ENCODE measurements around the gene OR3A2.
"Not testable (repeated sequence)": the region's sequence is repeated elsewhere in the genome, so short reads cannot be mapped to it uniquely, and the experiment has no call there.

Gene OR3A2

DNA sequence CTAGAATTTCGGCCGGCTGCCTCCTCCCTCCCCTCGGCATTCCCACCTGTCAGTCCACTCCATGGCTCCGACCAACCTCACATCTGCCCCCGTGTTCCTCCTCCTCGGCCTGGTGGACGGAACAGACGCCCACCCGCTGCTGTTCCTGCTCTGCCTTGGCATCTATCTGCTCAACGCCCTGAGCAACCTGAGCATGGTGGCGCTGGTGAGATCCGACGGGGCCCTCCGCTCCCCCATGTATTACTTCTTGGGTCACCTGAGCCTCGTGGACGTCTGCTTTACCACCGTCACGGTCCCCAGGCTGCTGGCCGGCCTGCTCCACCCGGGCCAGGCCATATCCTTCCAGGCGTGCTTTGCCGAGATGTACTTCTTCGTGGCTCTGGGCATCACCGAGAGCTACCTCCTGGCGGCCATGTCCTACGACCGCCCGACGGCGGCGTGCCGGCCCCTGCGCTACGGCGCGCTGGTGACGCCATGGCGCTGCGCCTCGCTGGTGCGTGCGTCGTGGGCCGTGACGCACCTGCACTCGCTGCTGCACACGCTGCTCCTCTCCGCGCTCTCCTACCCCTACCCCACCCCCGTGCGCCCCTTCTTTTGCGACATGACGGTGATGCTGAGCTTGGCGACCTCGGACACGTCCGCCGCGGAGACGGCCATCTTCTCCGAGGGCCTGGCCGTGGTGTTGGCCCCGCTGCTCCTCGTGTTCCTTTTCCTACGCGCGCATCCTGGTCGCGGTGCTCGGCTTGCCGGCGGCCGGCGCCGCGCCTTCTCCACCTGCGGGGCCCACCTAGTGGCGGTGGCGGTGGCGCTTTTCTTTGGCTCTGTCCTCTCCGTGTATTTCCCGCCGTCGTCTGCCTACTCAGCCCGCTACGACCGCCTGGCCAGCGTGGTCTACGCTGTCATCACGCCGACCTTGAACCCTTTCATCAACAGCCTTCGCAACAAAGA is at the start of gene OR3A2:
TSS of gene OR3A2 (minus strand) at position 440 of the 948 bp plus-strand sequence.
- DNase-seq: no peak

DNA sequence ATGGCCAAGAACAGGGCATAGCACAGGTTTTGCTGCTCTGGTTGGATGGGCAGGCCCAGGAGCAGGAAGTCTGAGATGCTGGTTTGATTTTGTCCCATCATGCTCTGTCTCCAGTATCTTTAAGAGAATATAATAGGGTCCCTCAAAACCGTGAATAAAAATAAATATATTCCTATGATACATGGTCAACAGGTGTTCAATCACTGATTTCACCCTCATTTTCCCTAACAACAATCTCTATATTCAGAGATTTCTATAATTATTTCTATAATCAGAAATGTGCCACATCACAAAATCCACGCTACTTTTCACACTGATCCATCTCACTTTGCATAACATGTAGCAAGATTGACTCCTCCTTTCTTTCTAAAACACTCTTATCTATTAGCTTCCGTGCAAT is 47.6 kb upstream of the OR3A2 start, which contains the start of gene OR1E2:
TSS of gene OR1E2 (minus strand) at position 101 of the 400 bp plus-strand sequence. CDS start at position 101, 0 bp downstream.
- no peak for DNase-seq

DNA sequence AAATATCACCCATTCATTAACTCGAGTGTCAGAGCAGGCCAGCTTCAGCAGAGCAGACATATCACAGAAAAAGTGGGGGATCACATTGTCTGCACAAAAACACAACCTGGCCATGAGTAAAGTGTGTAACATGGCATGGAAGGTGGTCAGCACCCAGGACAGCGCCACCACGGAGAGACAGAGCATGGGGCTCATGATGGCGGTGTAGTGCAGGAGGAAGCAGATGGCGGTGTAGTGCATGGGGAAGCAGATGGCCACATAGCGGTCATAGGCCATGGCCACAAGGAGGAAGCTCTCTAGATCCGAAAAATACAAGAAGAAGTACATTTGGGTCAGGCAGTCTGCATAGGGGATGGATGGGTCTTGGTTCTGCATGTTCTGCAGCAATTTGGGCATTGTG is 47.1 kb upstream of the OR3A2 start:
- DNase-seq: not testable (repeated sequence)

DNA sequence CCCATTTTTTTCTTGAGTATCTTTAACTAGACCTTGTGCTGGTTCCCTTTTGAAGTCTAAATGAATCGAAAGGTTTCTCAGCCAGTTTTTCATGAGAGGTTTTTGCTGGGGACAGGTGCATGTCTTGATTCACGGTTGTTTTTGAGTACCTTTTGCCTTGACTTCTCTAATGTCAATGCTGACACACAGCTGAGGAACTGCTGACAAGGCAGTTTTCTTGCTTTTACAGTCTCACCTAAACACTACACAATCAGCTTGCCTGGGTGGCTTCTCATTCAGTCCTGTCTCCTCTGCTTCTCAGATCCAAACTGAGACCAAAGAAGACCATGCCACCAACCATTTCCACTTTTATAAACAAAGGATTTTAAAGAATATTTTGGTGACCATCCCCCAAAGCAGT is 32.1 kb upstream of the OR3A2 start:
- DNase-seq: no peak

DNA sequence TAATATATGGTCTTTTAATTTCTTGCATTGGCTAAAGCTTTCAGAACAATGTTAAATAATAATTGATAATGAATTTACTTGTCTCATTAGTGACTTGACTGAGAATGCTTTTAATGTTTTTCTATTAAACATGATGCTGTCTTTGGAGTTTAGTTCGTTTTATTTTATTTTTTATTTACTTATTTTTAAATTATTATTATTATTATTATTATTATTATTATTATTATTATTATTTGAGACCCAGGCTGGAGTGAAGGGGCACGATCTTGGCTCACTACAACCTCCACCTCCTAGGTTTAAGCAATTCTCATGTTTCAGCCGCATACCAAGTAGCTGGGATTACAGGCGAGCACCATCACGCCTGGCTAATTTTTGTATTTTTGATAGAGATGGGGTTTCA is 29.5 kb upstream of the OR3A2 start:
- DNase-seq: no peak

DNA sequence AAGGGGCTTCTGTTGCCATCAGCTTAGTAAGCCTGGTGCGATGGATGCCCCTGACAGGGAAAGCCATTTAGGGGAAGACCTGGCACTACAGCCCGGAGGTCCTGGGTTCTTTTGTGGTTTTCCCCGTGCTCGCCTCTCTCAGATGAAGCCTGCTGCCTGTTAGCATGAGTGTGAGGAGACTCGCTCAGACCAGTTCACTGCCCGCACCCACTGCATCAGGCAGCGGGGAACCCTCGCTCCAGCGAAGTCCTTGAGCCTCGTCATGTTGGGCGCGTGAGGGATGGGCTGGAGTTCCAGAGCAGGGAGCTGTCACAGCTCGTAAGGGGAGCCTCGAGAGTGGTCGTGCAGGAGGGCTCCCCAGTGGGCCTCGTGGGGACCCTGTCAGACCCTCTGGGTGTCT is 26.1 kb upstream of the OR3A2 start:
- DNase-seq: not testable (repeated sequence)

DNA sequence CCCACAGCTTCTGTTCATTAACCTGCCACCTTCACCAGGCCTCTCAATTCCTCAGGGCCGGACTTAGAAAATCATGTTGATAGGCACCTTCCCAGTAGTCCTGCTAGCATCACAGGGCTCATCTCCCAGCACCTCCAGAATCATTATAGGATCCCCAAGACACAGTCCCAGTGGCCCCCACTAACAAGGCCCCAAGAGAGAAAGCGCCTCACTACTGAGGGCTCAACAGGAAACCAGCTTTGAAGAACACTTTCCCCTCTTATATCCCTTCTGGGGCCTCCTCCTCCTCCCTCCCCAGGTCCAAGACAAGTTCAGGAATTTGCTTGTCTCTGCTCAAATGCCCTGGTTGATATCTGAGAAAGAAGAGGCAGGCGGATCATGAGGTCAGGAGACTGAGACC is 25.0 kb upstream of the OR3A2 start, which contains the start of gene OR3A3:
TSS of gene OR3A3 (plus strand) at position 301 of the 400 bp plus-strand sequence.
- no peak for DNase-seq

DNA sequence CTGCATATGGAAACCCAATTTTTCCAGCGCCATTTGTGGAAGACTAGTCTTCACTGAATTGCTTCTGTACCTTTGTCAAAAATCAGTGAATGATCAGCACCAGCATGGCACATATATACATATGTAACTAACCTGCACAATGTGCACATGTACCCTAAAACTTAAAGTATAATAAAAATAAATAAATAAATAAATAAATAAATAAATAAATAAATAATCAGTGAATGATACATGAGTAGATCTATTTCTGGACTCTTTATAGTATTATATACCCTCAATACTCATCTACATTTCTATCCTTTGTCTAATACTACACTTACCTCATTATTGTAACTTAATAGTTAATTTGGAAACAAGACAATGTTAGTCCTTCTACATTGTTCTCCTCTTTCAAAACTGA is 17.7 kb upstream of the OR3A2 start:
- not testable (repeated sequence) for DNase-seq

DNA sequence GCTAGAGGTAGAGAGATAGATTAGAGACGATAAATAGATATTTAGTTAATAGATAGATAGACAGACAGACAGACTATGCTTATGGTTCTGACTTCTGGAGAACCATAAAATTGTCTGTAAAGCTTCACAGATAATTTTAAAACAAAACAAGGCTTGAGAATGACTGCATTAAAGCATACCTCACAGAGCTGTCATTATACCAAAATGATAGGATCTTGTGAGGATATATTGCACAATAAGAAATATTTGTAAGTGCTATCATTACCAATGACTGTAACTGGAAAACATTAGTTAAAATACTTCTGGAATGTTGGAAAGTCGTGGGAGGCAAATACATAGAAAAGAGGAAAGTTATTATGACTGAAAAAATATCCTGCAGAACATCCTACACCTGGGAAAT is 15.7 kb upstream of the OR3A2 start:
- DNase-seq: no peak

DNA sequence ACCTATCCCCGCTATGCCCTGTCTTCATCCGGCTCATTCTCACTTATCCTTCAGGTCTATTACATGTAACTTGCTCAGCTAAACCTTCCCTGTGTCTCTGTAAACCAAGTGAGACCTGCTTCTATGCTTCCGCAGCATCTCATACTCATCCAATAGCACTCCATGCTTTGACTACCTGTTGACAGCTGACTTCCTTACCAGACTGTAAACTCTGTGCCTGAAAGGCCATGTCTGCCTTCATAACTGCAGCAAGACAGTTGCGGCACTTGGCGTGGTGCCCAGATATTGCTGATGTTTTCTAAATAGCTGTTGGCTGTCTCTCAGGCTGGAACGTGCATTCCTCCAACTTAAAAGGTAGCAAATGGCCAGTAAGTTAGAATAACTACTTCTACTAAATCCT is 13.9 kb upstream of the OR3A2 start:
- DNase-seq: no peak

DNA sequence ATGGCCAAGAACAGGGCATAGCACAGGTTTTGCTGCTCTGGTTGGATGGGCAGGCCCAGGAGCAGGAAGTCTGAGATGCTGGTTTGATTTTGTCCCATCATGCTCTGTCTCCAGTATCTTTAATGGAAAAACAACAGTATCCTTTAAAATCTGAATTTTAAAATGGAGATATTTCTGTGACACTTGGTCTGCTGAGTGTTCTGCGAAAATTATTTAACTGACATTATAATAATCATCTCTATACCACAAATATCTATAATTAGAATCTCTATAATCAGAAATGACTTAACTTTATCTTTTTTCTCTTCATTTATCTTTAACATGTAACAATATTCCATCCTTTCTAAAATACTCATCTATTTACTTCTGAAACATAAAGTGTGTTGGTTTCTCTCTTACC is 12.2 kb upstream of the OR3A2 start, which contains the start of gene OR1E1:
TSS of gene OR1E1 (minus strand) at position 101 of the 400 bp plus-strand sequence. CDS start at position 101, 0 bp downstream.
- DNase-seq: no peak

DNA sequence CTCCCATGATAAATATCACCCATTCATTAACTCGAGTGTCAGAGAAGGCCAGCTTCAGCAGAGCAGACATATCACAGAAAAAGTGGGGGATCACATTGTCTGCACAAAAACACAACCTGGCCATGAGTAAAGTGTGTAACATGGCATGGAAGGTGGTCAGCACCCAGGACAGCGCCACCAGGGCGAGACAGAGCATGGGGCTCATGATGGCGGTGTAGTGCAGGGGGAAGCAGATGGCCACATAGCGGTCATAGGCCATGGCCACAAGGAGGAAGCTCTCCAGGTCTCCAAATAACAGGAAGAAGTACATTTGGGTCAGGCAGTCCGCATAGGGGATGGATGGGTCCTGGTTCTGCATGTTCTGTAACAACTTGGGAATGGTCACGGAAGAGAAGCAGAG is 11.7 kb upstream of the OR3A2 start:
- DNase-seq: not testable (repeated sequence)

DNA sequence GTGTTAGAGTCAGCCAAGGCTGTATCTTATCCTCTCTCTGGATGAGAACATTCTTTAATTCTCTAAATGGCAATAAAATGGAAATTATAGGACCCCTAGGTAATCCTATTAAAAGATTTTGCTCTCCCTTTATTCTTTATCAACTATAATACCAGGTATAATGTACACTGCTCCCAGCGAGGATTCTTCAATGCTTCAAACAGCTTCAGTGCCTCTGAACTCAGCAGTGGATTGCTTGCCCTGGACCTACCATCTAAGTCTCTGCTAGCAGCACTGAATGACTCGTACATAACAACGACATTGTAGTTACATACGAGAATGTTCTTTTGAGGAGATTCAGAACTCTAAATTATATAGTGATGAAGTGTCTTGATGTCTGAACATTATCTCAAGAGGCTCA is 3.7 kb upstream of the OR3A2 start:
- DNase-seq: no peak

DNA sequence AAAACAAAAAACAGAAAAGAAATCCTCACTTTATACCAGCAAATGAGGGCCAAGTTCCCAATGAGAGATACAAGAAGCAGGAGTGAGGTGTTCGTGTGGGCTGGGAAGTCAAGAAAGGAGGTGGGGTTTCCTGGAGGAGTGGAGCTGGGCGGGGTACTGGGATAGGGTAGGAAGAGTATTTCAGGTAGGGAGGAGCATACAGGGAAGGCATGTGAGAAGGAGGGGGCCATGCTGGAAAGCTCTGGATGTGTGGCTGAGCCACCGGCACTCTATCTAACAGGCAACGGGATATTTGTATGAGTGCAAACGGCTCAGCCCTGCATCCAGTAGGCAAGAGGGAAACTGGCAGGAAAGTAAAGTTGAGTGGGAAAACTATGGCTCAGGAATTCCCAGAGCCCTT is 4.2 kb downstream of the OR3A2 start:
- no peak for DNase-seq

DNA sequence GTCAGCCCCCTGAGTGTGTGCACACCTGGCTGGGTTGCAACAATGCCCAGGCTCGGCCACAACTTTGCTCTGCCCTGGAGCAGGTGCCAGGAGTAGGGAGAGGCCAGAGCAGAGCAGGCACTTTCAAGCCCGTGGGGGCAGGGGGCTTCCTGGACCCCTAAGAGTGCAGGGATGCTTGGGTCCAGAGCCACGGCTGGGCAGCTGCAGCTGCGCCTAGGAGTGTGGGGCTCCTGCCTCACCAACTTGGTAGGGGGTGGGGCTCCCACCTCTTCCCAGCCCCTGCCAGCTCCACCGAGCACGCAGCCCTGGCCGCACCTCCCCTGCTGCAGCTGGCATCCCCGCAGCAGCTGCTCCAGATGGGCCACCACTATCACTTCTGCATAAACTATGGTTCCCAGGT is 7.8 kb downstream of the OR3A2 start:
- DNase-seq: no peak

DNA sequence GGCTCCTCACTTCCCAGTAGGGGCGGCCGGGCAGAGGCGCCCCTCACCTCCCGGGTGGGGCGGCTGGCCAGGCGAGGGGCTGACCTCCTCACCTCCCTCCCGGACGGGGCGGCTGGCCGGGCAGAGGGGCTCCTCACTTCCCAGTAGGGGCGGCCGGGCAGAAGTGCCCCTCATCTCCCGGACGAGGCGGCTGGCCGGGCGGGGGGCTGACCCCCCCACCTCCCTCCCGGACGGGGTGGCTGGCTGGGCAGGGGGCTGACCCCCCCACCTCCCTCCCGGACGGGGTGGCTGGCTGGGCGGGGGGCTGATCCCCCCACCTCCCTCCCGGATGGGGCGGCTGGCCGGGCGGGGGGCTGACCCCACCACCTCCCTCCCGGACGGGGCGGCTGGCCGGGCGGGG is 14.9 kb downstream of the OR3A2 start:
- not testable (repeated sequence) for DNase-seq

DNA sequence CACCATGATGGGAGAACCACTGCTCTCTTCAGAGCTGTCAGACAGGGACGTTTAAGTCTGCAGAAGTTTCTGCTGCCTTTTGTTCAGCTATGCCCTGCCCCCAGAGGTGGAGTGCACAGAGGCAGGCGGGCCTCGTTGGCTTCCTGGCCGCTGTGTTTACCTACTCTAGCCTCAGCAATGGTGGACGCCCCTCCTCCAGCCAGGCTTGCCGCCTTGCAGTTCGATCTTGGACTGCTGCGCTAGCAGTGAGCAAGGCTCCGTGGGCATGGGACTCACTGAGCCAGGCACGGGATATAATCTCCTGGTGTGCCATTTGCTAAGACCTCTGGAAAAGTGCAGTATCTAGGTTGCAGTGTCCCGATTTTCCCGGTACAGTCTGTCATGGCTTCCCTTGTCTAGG is 43.3 kb downstream of the OR3A2 start:
- DNase-seq: not testable (repeated sequence)

DNA sequence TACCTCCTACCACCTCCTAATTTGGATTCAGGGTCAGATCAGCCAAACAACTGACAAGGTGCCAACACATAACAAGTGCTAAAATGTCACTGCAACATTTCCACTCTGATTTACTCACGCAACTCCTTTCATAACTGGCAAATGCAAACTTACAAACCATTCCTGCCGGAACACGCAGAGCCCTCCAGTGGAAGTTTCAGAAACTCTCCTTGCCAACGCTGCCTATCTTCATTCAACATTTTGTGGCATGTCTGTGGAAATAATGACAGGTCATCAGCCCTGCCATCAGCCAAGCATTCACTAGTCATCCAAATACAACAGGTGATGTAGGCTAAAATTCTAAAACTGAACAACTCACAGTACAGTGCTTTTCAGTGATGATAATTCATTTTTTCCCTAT is 50.2 kb downstream of the OR3A2 start:
- no peak for DNase-seq

DNA sequence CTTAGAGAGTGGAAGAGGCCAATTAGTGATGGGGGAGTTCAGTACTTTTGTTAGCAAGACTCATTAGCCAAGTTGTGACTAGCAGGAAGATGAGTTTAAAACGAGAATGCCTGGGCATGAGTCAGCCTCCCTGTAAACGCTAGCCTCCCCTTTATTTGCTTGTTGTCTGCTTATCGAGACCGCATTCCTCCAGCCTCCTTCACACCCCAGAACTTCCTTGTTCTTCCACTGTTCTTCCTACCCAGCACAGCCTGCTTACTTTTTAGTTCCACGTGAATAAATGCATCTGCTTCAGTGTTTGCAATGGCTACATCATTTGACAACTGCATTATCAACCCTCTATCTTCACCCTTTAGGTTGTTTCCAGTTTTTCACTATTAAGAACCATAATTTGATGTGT is 67.8 kb downstream of the OR3A2 start:
- DNase-seq: no peak

DNA sequence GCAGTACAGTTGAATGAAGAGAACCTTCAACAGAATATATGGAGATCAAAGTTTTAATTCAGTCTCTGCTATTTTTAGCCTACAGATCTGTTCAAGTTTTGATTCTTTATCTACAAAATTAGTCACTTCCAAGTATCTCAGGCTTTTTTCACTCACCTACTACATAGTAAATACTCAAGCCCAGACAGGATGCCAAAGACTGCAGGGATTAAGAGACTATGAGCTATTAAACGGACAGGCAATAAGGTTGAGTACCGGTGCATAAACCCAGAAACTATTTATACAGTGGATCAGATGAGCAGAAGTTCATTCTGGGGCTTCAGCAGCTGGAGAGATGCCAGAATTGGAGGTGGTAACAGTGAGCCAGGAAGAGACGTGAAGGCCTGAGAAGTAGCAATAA is 69.3 kb downstream of the OR3A2 start:
- DNase-seq: no peak

DNA sequence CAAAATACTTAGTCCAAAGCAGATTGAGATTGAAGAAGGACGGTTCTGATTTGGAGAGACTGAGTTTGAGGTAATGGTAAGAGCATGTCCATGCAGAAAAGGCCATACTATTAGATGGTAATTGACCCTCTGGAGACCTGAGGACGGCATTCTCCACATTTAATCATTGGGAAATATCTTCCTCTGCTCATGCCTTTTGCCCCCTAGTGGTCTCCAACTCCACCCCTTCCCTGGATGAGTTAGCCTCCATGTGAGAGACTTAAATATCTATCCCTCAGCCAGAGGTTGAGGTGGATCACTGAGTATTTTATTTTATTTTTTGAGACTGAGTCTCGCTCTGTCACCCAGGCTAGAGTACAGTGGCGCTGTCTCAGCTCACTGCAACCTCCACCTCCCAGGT is 77.5 kb downstream of the OR3A2 start:
- no peak for DNase-seq

DNA sequence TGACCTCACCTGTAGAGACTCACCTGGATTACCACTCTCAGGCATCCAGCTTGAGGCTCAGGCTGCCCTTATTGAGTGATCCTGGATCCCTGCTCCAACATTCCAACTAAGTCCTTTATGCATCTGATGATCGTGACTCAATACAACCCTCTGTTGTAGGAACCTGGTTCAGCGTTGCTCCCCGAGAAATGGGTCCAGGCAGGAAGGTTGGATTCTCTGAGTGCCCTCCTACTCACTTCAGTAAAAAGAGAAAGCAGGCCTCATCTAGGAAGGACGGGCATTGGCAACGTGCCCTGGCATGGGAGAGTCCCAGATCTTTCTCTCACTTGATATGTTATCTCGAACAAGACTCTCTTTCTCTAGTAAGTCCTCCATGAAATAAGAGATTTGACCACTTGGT is 87.8 kb downstream of the OR3A2 start, which contains the start of gene OR3A1:
TSS of gene OR3A1 (minus strand) at position 101 of the 400 bp plus-strand sequence. CDS start 5,778 bp downstream, outside the sequence.
- no peak for DNase-seq

DNA sequence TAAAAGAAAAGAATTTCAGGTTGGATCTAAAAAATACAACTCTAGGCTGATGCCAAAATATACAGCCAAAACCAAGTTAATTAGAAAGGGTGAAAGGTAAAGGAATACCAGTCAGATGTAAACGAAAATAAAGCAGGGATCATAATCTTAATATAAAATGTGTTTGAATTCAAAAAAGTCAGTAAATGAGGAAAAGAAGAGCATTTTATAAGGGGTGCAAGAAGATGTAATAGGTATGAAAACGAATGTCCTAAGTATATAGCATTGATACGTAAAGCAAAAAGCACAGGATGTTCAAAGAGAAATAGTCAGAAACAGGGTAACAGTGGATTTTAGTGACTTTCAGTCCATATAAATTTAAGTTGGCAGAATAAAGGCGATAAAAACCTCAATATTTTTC is 90.5 kb downstream of the OR3A2 start:
- no peak for DNase-seq

DNA sequence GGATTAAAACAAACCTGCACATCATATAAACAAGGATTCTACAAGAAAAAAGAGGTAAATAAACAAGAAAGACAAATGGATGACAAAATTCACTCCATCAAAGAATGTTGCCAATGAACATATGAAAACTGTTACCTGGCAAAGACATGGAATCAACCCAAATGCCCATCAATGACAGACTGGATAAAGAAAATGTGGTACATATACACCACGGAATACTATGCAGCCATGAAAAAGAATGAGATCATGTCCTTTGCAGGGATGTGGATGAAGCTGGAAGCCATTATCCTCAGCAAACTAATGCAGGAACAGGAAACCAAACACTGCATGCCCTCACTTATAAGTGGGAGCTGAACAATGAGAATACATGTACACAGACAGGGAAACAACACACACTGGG is 92.6 kb downstream of the OR3A2 start:
- not testable (repeated sequence) for DNase-seq

Measured in NCI-H774 (cell line).